Psoas muscle (tissue), 8 donors: ENCODE measurements around the gene OSBPL5. TPM values are rescaled to one million over a fixed set of nuclear protein-coding genes. Genes with fewer than 3 reads are reported as not detected.

Experiments
- ATAC-seq, 4 donors: fragments of 200-7000 bp; cut with Tn5 transposase; one replicate each; pipeline ENCODE4 v1.9.1; 2020; ENCODE audit warnings: moderate library complexity in 3 of 4, mild to moderate bottlenecking in 2 of 4
- DNase-seq, 2 donors: peaks; one replicate each; pipeline ENCODE4 v3.0.0-alpha.2; 2020
- H3K27ac ChIP-seq: fragments of 200-600 bp; one replicate; pipeline ENCODE4 v1.8.0; 2022
- H3K27me3 ChIP-seq, 3 donors: fragments of 200-600 bp in 1 of 3; one replicate each; pipeline versions ENCODE4 v1.6.1 to v1.8.0; 2013 to 2022; ENCODE audit warnings: low read length in 2 of 3, mild to moderate bottlenecking in 2 of 3, moderate library complexity in 1 of 3; ENCODE audit not compliant: insufficient read depth in 3 of 3
- H3K36me3 ChIP-seq, 2 donors: fragments of 200-600 bp in 1 of 2; one replicate each; pipeline versions ENCODE4 v1.6.1 to v1.8.0; 2013 to 2022; ENCODE audit warnings: low read depth in 1 of 2, mild to moderate bottlenecking in 1 of 2, moderate library complexity in 1 of 2; ENCODE audit not compliant: insufficient read depth in 1 of 2
- H3K4me1 ChIP-seq: fragments of 200-600 bp; one replicate; pipeline ENCODE4 v1.8.0; 2022
- H3K4me3 ChIP-seq: fragments of 200-600 bp; one replicate; pipeline ENCODE4 v1.8.0; 2022; ENCODE audit warnings: mild to moderate bottlenecking
- H3K9me3 ChIP-seq: fragments of 200-600 bp; one replicate; pipeline ENCODE4 v1.8.0; 2022
- CTCF ChIP-seq: fragments of 200-600 bp; IDR thresholded peaks from one replicate; pipeline ENCODE4 v1.8.0; 2022; ENCODE audit warnings: antibody characterized with exemption
- WGBS, 3 donors: extraction: QIAGEN DNeasy Blood & Tissue Kit; methylation state at CpG; one replicate each; pipeline versions ENCODE4 v1.1.6 to v1.1.7; 2013; 5-methylcytosine and 5-hydroxymethylcytosine counted together
- intact Hi-C, 2 donors: fragments of 100-400 bp; cut with DNase I; formaldehyde crosslinking; loops; one replicate each; pipeline versions ENCODE4 v1.11.0 to v1.14.2; 2022
- polyA plus RNA-seq, 3 donors: library from polyadenylated mRNA; stranded (reverse); fragments of 200-250 nt; gene quantifications; one replicate each; pipeline ENCODE4 v1.2.3, GENCODE V29; 2013
- total RNA-seq, 4 donors: library from RNA; stranded (reverse); fragmentation: NEBNext Ultra II Directional in 2 of 4; extraction: Animal tissue kit (Norgen Biotek cat#: 25700) in 2 of 4; gene quantifications; one replicate each; pipeline versions ENCODE4 v1.2.1 to v1.2.4, GENCODE V29; 2021 to 2023
- donor health status: healthy with polysubstance abuse.
- donor health status: DM: no; HTN: no; CAD: no; lungs with moderate emphysema.
- donor health status: Bipolar disorder and iron deficiency.
- donor health status: healthy.
- donor health status: DM: yes; HTN: yes; CAD: no.
- donor health status: DM: no; HTN: no; CAD: no.
- donor health status: DM: no; HTN: no; CAD: no.
- donor health status: DM: yes; HTN: yes; CAD: no.

The OSBPL5 gene
- total and polyA plus RNA-seq, 7 donors = 3.4 to 12.4 (median 6.9) TPM

GRCh38 chr11:3058753-3059664, 106.1 kb downstream of the OSBPL5 start:
- peaks cover 0 to 10% of the 10 kb centered on the region in 2 donors for H3K36me3 ChIP-seq
- no peaks in the 10 kb centered on the region for H3K27me3 ChIP-seq
- DNase-seq (peak in 1 of 2 donors; percentile 42), ATAC-seq (no peak)
- H3K4me1 ChIP-seq = peaks cover 15% of the 10 kb centered on the region
- intact Hi-C loops = loop anchor here in 1 of 2 donors (10.0 kb wide), 1 partner anchor 106 kb away; the partner anchor contains the start of gene OSBPL5
- TF ChIP-seq CTCF = no peak
- no peak overlapping the region for H3K4me3 ChIP-seq
- 62 to 77% (median 68%) methylated on average over 13 of the region's 13 CpGs for WGBS, 3 donors
- H3K27ac ChIP-seq = no peak overlapping the region
- H3K9me3 ChIP-seq = no peaks in the 10 kb centered on the region

GRCh38 chr11:3057069-3057963, 107.8 kb downstream of the OSBPL5 start, which contains the start of gene CARS1:
TSS of gene CARS1 (minus strand) at chr11:3057423. CDS start at chr11:3057367, 56 bp downstream.
- peak; percentile 97 to 99 (median 98) for ATAC-seq
- H3K4me1 ChIP-seq = peaks cover 21% of the 10 kb centered on the region
- peak; percentile 98 for DNase-seq
- H3K36me3 ChIP-seq = peaks cover 6 to 11% of the 10 kb centered on the region in 2 donors
- H3K27ac ChIP-seq = peak within 1 kb of the TSS; percentile 89
- no peak for TF ChIP-seq CTCF
- no peaks in the 10 kb centered on the region for H3K9me3 ChIP-seq
- peak within 1 kb of the TSS; percentile 90 for H3K4me3 ChIP-seq
- intact Hi-C loops = loop anchor here in 1 of 2 donors (10.0 kb wide), 1 partner anchor 107 kb away; the partner anchor contains the start of gene OSBPL5
- no peaks in the 10 kb centered on the region for H3K27me3 ChIP-seq
- WGBS, 3 donors = 0 to 2% (median 1%) methylated on average over 60 to 68 of the region's 68 CpGs

DNA sequence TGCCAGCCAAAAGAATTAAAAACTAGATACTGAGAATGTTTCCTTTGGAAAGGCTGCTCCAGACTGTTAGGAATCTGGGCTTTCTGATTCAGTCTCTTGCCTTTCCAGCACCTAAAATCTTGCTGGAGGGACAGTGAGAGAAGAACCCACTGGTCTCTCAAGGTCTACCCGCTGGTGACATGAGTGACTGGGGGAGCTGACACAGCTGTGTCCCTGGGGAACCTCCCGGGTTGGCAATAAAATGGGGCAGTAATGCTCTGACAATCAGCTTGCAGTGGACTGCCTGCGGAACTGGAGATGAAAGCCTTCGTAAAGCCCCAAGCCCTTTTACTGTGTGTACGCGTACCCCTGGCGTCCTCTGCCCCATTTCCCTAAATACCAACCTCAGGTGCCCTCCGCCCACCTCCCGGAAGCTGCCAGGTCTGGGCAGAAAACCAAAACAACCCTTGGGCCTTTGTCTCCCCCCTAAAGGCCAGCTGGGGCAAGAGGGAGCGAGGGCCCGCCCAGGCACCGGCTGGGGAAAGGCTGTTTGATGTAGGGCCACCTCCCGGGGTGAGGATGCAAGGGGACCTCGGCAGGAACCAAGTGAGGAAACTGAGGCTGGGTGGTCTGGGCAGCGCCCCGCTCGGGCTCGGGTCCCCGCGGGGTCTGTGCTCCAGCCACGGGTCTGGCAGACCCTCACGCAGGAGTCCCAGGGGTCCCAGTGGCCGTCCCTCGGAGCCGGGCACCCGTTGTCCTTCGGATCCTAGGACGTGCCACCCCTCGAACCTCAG, 108.6 kb downstream of the OSBPL5 start:
- WGBS, 3 donors = 3% methylated on average over 16 to 29 of the region's 29 CpGs
- Histone ChIP-seq H3K27ac (peak overlapping the region; percentile 89), H3K4me1 (peaks cover 21% of the 10 kb centered on the region), H3K27me3 (no peaks in the 10 kb centered on the region), H3K9me3 (no peaks in the 10 kb centered on the region), H3K4me3 (peak overlapping the region; percentile 90), H3K36me3 (peaks cover 6 to 11% of the 10 kb centered on the region in 2 donors)
- intact Hi-C loops = loop anchor here in 1 of 2 donors (10.0 kb wide), 1 partner anchor 108 kb away; the partner anchor contains the start of gene OSBPL5
- DNase-seq = no peak
- peak in 3 of 4 donors; percentile 8 to 37 (median 14) for ATAC-seq
- TF ChIP-seq CTCF = no peak

DNA sequence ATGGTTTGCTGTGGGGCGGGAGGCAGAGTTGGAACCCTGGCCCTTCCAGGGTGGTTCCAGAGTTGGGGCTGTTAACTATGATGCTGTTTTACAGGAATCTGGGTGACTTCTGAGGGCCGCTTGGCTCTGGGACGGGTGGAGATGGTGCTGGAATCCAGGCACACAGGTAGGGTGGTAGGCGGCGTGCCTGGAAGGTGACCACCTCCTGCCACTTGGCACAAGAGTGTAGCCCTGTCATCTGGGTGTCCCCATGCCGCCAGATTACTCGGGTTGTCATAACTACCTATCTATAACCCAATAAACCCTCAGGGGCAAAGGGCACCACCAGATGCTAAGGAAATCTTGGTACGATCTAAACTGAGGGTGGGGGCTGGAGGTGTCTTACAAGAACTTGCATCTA, 109.2 kb downstream of the OSBPL5 start:
- peak overlapping the region; percentile 89 for H3K27ac ChIP-seq
- TF ChIP-seq CTCF = no peak
- no peaks in the 10 kb centered on the region for H3K9me3 ChIP-seq
- peaks cover 23% of the 10 kb centered on the region for H3K4me1 ChIP-seq
- intact Hi-C loops = loop anchor here in 1 of 2 donors (10.0 kb wide), 1 partner anchor 109 kb away; the partner anchor contains the start of gene OSBPL5
- 83 to 92% (median 88%) methylated on average over 8 of the region's 8 CpGs for WGBS, 3 donors
- H3K36me3 ChIP-seq = peaks cover 6 to 11% of the 10 kb centered on the region in 2 donors
- no peaks in the 10 kb centered on the region for H3K27me3 ChIP-seq
- peak overlapping the region; percentile 90 for H3K4me3 ChIP-seq
- ATAC-seq (no peak), DNase-seq (no peak)
